ENCODE measurements around the gene RASGRF2. TPM values are rescaled to one million over a fixed set of nuclear protein-coding genes. Genes with fewer than 3 reads are reported as not detected.
A peak's percentile ranks its signal among the peaks of the same experiment; 100 is the strongest.

RASGRF2 gene, protein sequence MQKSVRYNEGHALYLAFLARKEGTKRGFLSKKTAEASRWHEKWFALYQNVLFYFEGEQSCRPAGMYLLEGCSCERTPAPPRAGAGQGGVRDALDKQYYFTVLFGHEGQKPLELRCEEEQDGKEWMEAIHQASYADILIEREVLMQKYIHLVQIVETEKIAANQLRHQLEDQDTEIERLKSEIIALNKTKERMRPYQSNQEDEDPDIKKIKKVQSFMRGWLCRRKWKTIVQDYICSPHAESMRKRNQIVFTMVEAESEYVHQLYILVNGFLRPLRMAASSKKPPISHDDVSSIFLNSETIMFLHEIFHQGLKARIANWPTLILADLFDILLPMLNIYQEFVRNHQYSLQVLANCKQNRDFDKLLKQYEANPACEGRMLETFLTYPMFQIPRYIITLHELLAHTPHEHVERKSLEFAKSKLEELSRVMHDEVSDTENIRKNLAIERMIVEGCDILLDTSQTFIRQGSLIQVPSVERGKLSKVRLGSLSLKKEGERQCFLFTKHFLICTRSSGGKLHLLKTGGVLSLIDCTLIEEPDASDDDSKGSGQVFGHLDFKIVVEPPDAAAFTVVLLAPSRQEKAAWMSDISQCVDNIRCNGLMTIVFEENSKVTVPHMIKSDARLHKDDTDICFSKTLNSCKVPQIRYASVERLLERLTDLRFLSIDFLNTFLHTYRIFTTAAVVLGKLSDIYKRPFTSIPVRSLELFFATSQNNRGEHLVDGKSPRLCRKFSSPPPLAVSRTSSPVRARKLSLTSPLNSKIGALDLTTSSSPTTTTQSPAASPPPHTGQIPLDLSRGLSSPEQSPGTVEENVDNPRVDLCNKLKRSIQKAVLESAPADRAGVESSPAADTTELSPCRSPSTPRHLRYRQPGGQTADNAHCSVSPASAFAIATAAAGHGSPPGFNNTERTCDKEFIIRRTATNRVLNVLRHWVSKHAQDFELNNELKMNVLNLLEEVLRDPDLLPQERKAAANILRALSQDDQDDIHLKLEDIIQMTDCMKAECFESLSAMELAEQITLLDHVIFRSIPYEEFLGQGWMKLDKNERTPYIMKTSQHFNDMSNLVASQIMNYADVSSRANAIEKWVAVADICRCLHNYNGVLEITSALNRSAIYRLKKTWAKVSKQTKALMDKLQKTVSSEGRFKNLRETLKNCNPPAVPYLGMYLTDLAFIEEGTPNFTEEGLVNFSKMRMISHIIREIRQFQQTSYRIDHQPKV (N-terminal part only)
- 10 to 100 TPM; 19.5 to 45.3 (median 34.6) TPM for total RNA-seq

DNA sequence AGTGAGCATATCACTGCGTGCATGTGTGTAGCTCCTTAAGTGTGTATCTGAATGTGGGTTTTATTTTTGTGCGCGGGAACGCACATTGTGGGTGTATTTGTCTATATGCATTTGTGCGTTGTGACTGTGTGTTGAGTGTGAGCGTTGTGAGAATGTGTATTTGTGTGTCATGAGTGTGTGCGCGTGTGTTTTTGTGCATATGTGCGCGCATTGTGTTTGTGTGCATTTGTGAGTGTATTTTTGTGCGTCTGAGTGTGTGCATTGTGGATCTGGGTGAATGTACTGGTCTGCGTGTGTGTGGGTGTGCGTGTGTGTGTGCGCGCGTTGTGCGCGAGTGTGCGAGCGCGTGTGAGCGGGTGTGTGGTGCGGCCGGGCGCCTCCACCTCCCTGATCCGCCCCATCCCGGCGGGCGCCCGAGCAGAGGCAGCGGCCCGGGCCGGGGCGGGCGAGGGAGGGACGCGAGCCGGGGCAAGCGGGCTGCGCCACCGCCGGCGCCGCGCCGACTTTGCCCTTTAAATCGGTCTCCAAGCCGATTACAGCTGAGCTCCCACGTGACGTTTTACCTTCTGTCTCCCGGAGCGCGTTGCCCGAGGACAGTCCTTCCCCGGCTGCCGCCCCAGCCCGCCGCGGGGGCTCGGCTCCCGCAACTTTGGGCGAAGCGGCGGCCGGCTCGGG, at the start of gene RASGRF2:
Gene RASGRF2, plus strand, starts transcription at position 596 of the 675 bp plus-strand sequence. CDS start 376 bp downstream, outside the sequence.
- no peak for DNase-seq (ENCODE audit: low spot score in 2 of 2)
- Histone ChIP-seq H3K36me3 (no peaks in the 10 kb centered on the region), H3K27ac (peak within 1 kb of the TSS; percentile 73 to 86 (median 82)), H3K4me3 (peak within 1 kb of the TSS; percentile 45 to 65 (median 56)), H3K9me3 (no peaks in the 10 kb centered on the region), H3K27me3 (peaks cover 0 to 32% of the 10 kb centered on the region in 2 donors), H3K4me1 (peaks cover 0 to 24% (median 0%) of the 10 kb centered on the region in 4 donors)
- WGBS, 2 donors, result 18 to 19% methylated on average over 37 to 39 of the region's 66 CpGs
- no peak for TF ChIP-seq CTCF (IDR thresholded peaks at IDR 0.05)
- no peak for TF ChIP-seq POLR2A (IDR thresholded peaks at IDR 0.05)
- no peak for TF ChIP-seq EP300 (IDR thresholded peaks at IDR 0.05)

- peaks cover 0 to 13% (median 0%) of the 10 kb centered on the region in 4 donors for H3K9me3 ChIP-seq
- 88 to 89% methylated on average over 3 of the region's 3 CpGs for WGBS, 2 donors
- H3K27me3 ChIP-seq, result no peaks in the 10 kb centered on the region
Observed at GRCh38 chr5:80912479-80912878, 47.7 kb upstream of the RASGRF2 start.

DNA sequence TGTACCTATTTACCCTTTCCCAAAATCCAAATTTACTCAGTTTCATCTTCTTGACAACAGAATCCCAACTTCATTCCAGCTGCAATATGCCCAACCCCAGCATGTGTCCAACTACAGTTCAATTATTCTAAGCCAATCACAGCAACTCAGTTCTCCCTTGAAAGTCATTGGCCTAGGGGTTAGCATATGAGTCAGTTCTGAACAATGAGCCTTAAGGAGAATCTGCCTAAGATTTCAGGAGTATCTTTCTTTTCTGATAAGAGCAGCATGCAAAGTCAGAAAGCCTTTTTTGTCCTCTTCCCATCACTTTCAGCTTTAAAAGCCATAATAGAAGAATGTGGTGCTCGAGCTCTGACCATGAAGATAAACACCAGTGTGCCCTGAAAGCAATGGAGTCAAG, 44.4 kb upstream of the RASGRF2 start:
- H3K4me3 ChIP-seq, result no peak overlapping the region
- peaks cover 0 to 13% (median 0%) of the 10 kb centered on the region in 4 donors for H3K9me3 ChIP-seq
- 88 to 94% methylated on average over 1 of the region's 1 CpG for WGBS, 2 donors
- no peak for DNase-seq (ENCODE audit: low spot score in 2 of 2)
- H3K27ac ChIP-seq, result no peak overlapping the region
- no peaks in the 10 kb centered on the region for H3K27me3 ChIP-seq
- peaks cover 0 to 9% (median 0%) of the 10 kb centered on the region in 3 donors for H3K36me3 ChIP-seq
- peaks cover 0 to 6% (median 0%) of the 10 kb centered on the region in 4 donors for H3K4me1 ChIP-seq
- TF ChIP-seq CTCF (IDR thresholded peaks at IDR 0.05) (no peak), POLR2A (IDR thresholded peaks at IDR 0.05) (no peak), EP300 (IDR thresholded peaks at IDR 0.05) (no peak)

More at GRCh38 chr5:80912479-80912878, 47.7 kb upstream of the RASGRF2 start:
- Histone ChIP-seq H3K4me3 (no peak overlapping the region), H3K4me1 (peaks cover 0 to 1% (median 0%) of the 10 kb centered on the region in 4 donors), H3K27ac (no peak overlapping the region), H3K36me3 (peaks cover 0 to 9% (median 0%) of the 10 kb centered on the region in 3 donors)
- DNase-seq (ENCODE audit: low spot score in 2 of 2), result no peak
- TF ChIP-seq EP300 (IDR thresholded peaks at IDR 0.05), result no peak
- TF ChIP-seq CTCF (IDR thresholded peaks at IDR 0.05), result no peak
- TF ChIP-seq POLR2A (IDR thresholded peaks at IDR 0.05), result no peak

DNA sequence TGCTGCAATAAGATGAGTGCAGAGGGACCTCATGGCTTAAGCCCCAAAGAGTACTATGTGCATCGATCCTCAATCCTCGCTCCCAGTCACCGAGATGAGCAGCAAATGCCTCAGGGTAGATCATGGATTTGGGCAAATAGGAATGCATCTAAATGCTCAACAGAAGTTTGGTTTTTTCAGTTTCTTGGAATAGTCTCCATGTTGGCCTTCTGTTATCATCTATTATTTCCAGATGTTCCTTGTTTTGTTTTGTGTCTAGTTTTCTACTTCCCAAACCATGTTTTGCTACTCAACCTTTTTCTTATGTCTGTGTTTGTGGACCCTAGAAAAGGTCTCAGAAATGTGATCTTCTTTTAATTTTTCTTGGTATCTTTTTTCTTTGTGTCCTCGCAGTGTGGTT, 43.5 kb upstream of the RASGRF2 start:
- TF ChIP-seq CTCF (IDR thresholded peaks at IDR 0.05) (no peak), POLR2A (IDR thresholded peaks at IDR 0.05) (no peak), EP300 (IDR thresholded peaks at IDR 0.05) (no peak)
- Histone ChIP-seq H3K27me3 (no peaks in the 10 kb centered on the region), H3K4me3 (no peak overlapping the region), H3K4me1 (peaks cover 0 to 6% (median 0%) of the 10 kb centered on the region in 4 donors), H3K9me3 (peaks cover 0 to 9% (median 0%) of the 10 kb centered on the region in 4 donors), H3K36me3 (peaks cover 0 to 2% (median 0%) of the 10 kb centered on the region in 3 donors), H3K27ac (peak overlapping the region in 1 of 4 donors; percentile 8)
- no peak for DNase-seq (ENCODE audit: low spot score in 2 of 2)
- WGBS, 2 donors, result 67 to 85% methylated on average over 4 of the region's 4 CpGs
